HPDE6-E6E7 (cell line): ENCODE measurements around the gene MUCL3.
A peak's percentile ranks its signal among the peaks of the same experiment; 100 is the strongest.
"Not testable (repeated sequence)": the region's sequence is repeated elsewhere in the genome, so short reads cannot be mapped to it uniquely, and the experiment has no call there.

Experiments
- DNase-seq: peaks from one replicate; pipeline ENCODE4 v3.0.0; 2011; ENCODE audit warnings: missing footprints; ENCODE audit errors: extremely low spot score

The MUCL3 gene

GRCh38 chr6:30910473-30910872 lies 30.3 kb upstream of the MUCL3 start:
- not testable (repeated sequence) for DNase-seq

GRCh38 chr6:30912746-30913520 lies 27.8 kb upstream of the MUCL3 start:
- no peak for DNase-seq

GRCh38 chr6:30913721-30914075 lies 27.1 kb upstream of the MUCL3 start:
- DNase-seq, result no peak

- peak; percentile 95 for DNase-seq
These were observed 26.5 kb upstream of the MUCL3 start, which contains the start of gene VARS2 for GRCh38 chr6:30914076-30914853. TSS of gene VARS2 (plus strand) at chr6:30914238. CDS start at chr6:30914837, 599 bp downstream.

GRCh38 chr6:30914854-30915590 lies 25.8 kb upstream of the MUCL3 start:
- DNase-seq, result no peak

- peak; percentile 72 for DNase-seq
These were observed 25.2 kb upstream of the MUCL3 start for GRCh38 chr6:30915591-30915946.

- DNase-seq, result no peak
These were observed 23.7 kb upstream of the MUCL3 start for GRCh38 chr6:30917041-30917440.

- DNase-seq, result no peak
These were observed 23.3 kb upstream of the MUCL3 start for GRCh38 chr6:30917487-30917886.

GRCh38 chr6:30918670-30919069 lies 22.1 kb upstream of the MUCL3 start:
- no peak for DNase-seq

- no peak for DNase-seq
These were observed 18.3 kb upstream of the MUCL3 start for GRCh38 chr6:30922447-30922852.

- not testable (repeated sequence) for DNase-seq
These were observed 16.6 kb upstream of the MUCL3 start for GRCh38 chr6:30924040-30924627.

GRCh38 chr6:30926644-30927043 lies 14.1 kb upstream of the MUCL3 start:
- no peak for DNase-seq

- DNase-seq, result not testable (repeated sequence)
These were observed 13.7 kb upstream of the MUCL3 start for GRCh38 chr6:30927080-30927479.

- DNase-seq, result no peak
These were observed 12.1 kb upstream of the MUCL3 start for GRCh38 chr6:30928677-30929076.

GRCh38 chr6:30930506-30930905 lies 10.3 kb upstream of the MUCL3 start:
- DNase-seq, result no peak

GRCh38 chr6:30931272-30931671 lies 9.5 kb upstream of the MUCL3 start:
- DNase-seq, result no peak

- no peak for DNase-seq
These were observed 8.7 kb upstream of the MUCL3 start, which contains the start of gene SFTA2 for GRCh38 chr6:30931969-30932645. TSS of gene SFTA2 (minus strand) at chr6:30932170. CDS start at chr6:30932096, 74 bp downstream.

GRCh38 chr6:30932665-30933365 lies 8.0 kb upstream of the MUCL3 start:
- no peak for DNase-seq

- DNase-seq, result no peak
These were observed 5.8 kb upstream of the MUCL3 start for GRCh38 chr6:30935018-30935417.

- DNase-seq, result no peak
These were observed 3.5 kb upstream of the MUCL3 start for GRCh38 chr6:30937265-30937664.

GRCh38 chr6:30938730-30939129 lies 2.0 kb upstream of the MUCL3 start:
- no peak for DNase-seq
